BLaER1 (cell line): ENCODE results near the gene MAEA.

Experiments used
- H3K27ac ChIP-seq: shearing (Covaris generic); formaldehyde crosslinking; 2 replicates; pipeline ENCODE4 v1.8.1; 2022
- H3K27me3 ChIP-seq: shearing (Covaris generic); formaldehyde crosslinking; 2 replicates; pipeline ENCODE4 v1.8.1; 2022
- H3K36me3 ChIP-seq: shearing (Covaris generic); formaldehyde crosslinking; 2 replicates; pipeline ENCODE4 v1.8.1; 2022
- H3K4me1 ChIP-seq: shearing (Covaris generic); formaldehyde crosslinking; 2 replicates; pipeline ENCODE4 v1.8.1; 2022
- H3K4me2 ChIP-seq: shearing (Covaris generic); formaldehyde crosslinking; 2 replicates; pipeline ENCODE4 v1.8.1; 2022
- H3K4me3 ChIP-seq: shearing (Covaris generic); formaldehyde crosslinking; 2 replicates; pipeline ENCODE4 v1.8.1; 2022
- H3K9ac ChIP-seq: shearing (Covaris generic); formaldehyde crosslinking; 2 replicates; pipeline ENCODE4 v1.8.1; 2022
- H3K9me3 ChIP-seq: shearing (Covaris generic); formaldehyde crosslinking; 2 replicates; pipeline ENCODE4 v1.8.1; 2022
- H4K20me1 ChIP-seq: shearing (Covaris generic); formaldehyde crosslinking; 2 replicates; pipeline ENCODE4 v1.8.1; 2022
- Cebpa-rat ChIP-seq: shearing (Covaris generic); IDR thresholded peaks from 2 replicates; pipeline ENCODE4 v1.8.1; 2022

MAEA gene

DNA sequence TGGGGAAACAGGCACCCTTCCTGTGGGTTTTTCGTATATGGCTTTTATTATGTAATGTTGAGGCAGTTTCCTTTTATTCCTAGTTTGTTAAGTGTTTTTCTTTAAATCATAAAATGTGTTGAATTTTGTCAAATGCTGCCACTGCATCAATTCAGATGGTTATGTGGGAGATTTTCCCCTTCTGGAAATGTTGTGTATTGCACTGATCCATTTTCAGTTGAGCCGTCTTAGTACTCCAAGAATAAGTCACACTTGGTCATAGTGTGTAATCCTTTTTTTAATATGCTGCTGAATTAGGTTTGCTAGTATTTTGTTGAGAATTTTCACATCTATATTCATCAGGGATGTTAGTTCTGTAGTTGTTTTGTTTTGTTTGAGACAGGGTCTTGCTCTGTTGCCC is 31.2 kb upstream of the MAEA start:
- Histone ChIP-seq H3K36me3 (peaks cover 17% of the 10 kb centered on the region), H3K27ac (no peak overlapping the region), H3K9ac (no peak overlapping the region), H3K4me1 (peaks cover 25% of the 10 kb centered on the region), H4K20me1 (no peaks in the 10 kb centered on the region), H3K27me3 (no peaks in the 10 kb centered on the region), H3K9me3 (peaks cover 62% of the 10 kb centered on the region), H3K4me3 (no peak overlapping the region), H3K4me2 (no peak overlapping the region)
- no peak for TF ChIP-seq Cebpa-rat

DNA sequence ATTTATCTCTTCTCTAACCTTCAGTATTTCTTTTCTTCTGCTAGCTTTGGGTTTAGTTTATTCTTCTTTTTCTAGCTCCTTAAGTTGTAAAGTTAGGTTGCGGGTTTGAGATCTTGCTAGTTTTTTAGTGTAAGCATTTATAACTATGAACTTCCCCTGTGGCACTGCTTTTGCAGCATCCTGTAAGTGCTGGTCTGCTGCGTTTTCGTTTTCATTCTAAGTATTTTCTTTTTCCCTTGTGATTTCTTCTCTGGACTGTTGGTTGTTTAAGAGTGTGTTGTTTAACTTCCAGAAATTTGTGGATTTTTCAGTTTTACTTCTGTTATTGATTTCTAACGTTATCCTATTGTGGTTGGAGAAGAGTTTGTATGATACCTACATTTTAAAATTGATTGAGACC is 29.7 kb upstream of the MAEA start:
- H3K27me3 ChIP-seq, result no peaks in the 10 kb centered on the region
- H3K9ac ChIP-seq, result peak overlapping the region; percentile 16; the same call in 1 of the 2 replicates
- TF ChIP-seq Cebpa-rat, result no peak
- no peak overlapping the region for H3K4me3 ChIP-seq
- H4K20me1 ChIP-seq, result no peaks in the 10 kb centered on the region
- H3K9me3 ChIP-seq, result peaks cover 54% of the 10 kb centered on the region
- H3K4me1 ChIP-seq, result peaks cover 25% of the 10 kb centered on the region
- H3K27ac ChIP-seq, result peak overlapping the region; percentile 70
- peak overlapping the region; percentile 56 for H3K4me2 ChIP-seq
- H3K36me3 ChIP-seq, result peaks cover 19% of the 10 kb centered on the region

DNA sequence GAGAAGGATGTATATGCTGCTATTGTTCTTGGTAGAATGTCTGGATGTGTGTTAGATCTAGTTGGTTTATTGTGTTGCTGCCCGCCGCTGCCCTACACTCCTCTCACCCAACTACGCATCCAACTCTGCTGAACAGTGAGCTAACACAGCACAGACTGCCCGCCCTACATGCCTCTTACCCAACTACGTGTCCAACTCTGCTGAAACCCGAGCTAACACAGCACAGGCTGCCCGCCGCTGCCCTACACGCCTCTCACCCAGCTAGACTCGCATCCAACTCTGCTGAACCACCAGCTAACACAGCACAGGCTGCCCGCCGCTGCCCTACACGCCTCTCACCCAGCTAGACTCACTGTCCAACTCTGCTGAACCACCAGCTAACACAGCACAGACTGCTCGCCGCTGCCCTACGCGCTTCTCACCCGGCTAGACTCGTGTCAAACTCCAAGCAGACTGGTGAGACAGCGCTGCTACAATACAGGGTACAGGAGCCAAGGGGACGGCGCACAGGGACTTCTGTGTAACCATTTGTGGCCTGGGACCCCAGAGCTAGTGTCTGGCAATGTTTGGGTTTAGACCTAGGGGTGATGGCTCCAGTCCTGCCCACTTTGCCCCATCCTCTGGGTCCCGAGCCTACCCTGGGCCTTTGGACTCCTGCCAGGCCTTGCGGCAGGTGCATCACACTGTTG is 29.1 kb upstream of the MAEA start:
- Histone ChIP-seq H3K27me3 (no peaks in the 10 kb centered on the region), H3K4me3 (no peak overlapping the region), H3K9ac (peak overlapping the region; percentile 16; the same call in 1 of the 2 replicates), H3K4me1 (peaks cover 25% of the 10 kb centered on the region), H4K20me1 (no peaks in the 10 kb centered on the region), H3K4me2 (peak overlapping the region; percentile 56), H3K36me3 (peaks cover 20% of the 10 kb centered on the region), H3K9me3 (peaks cover 53% of the 10 kb centered on the region), H3K27ac (peak overlapping the region; percentile 70)
- TF ChIP-seq Cebpa-rat, result no peak

DNA sequence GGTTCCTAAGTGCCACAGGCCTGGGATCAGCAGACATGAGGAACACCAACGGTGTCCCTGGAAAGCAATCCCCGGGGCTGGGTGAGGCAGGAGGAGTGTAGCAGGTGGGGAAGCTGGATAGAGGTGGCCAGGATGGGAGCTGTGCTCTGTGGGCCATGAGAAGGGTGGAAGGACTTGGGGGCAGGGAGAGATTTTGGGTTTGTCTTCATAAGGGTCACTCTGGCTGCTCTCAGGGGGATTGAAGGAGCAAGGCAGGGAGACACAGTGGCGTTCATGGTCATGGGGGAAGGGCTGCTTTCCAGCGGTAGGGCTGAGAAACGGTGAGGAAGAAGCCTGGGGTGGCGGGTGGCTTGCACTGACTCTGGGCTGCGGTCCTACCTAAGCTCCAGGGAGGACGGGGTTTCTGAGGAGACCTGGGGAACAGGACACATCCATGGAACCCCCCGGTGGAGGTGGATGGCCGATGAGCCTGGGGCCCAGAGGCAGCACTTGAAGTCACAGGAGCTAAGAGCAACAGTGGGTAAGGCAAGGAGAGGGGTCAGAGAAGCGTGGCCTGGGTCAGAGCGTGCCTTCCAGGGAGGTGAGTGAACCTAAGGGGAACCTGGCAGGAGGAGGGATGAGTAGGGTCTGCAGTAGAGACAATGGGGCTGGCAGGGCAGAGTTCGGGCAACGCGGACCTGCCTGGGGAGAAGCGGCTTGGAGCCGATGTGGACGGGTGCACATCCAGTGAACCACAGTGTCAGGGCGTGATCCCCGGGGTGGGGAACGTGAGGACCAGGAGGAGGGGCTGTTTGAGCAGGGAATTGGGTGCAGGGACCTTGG is 28.4 kb upstream of the MAEA start:
- Histone ChIP-seq H3K4me3 (no peak overlapping the region), H3K9me3 (peaks cover 51% of the 10 kb centered on the region), H3K4me1 (peaks cover 25% of the 10 kb centered on the region), H3K4me2 (peak overlapping the region; percentile 56), H3K27me3 (no peaks in the 10 kb centered on the region), H3K27ac (peak overlapping the region; percentile 70), H3K9ac (no peak overlapping the region), H3K36me3 (peaks cover 27% of the 10 kb centered on the region), H4K20me1 (no peaks in the 10 kb centered on the region)
- no peak for TF ChIP-seq Cebpa-rat

DNA sequence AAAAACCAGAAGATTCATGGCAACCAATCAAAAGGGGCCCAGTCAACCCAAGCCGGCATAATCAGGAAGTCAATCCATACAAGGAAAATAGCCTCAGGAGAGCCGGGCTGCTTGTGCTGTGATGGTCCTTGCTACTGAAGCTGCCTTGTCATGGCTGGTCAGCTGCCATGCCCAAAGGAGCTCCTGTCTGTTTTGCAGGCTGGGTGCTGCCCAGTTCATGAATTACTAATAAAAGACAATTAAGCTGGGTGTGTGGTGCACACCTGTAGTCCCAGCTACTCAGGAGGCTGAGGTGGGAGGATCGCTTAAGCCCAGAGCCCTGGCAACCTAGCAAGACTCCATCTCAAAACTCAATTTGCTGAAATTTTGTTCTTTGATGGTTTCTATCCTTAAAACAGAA is 24.7 kb upstream of the MAEA start:
- Histone ChIP-seq H3K9me3 (peaks cover 35% of the 10 kb centered on the region), H3K4me1 (peaks cover 24% of the 10 kb centered on the region), H3K27me3 (no peaks in the 10 kb centered on the region), H3K4me3 (no peak overlapping the region), H3K4me2 (no peak overlapping the region), H3K27ac (no peak overlapping the region), H3K9ac (no peak overlapping the region), H3K36me3 (peaks cover 30% of the 10 kb centered on the region), H4K20me1 (no peaks in the 10 kb centered on the region)
- no peak for TF ChIP-seq Cebpa-rat

DNA sequence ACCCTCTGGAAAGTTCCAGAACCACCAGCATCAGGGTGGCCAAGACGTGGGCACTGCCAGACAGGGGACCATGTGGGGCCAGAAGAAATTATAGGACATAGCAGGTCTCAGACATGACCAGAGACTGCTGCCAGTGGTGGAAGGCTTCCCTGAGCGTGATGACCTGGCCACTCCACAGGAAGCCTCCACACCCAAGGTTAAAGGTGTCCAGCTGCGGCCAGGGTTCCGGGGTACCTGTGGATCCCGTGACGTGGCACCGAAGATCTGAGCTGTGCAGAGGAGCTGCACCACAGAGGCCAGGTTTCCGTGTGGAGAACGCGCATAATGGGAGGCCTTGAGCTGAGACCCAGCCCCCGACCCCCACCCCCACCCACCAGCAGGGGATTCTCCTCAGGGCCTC is 24.3 kb upstream of the MAEA start:
- H3K36me3 ChIP-seq, result peaks cover 30% of the 10 kb centered on the region
- no peak overlapping the region for H3K4me3 ChIP-seq

DNA sequence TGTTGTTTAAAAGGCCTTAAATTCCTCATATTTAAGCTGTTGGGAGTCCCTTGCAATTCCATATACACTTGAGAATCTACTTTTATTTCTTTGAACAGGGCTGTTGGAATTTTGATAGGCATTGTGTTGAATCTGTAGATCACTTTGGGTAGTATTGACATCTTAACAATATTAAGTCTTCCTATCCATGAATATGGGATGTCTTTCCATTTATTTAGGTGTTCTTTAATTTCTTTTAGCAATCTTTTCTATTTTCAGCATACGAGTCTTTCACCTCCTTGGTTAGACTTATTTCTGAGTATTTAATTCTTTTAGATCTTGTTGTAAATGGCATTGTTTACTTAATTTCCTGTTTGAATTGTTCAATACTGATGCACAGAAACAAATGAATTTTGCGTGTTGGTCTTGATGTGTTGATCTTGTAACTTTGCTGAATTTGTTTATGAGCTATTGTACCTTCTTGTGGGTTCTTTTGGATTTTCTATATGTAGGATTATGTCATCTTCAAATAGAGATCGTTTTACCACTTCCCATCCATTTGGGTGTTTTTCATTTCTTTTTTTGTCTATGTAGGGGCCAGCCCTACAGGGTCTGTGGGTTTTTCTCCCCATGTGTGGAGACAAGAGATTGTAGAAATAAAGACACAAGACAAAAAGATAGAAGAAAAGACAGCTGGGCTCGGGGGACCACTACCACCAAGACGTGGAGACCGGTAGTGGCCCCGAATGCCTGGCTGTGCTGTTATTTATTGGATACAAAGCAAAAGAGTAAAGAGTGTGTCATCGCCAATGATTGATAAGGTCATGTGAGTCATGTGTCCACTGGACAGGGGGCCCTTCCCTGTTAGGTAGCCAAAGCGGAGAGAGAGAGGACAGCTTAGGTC is 22.6 kb upstream of the MAEA start:
- Histone ChIP-seq H3K4me3 (no peak overlapping the region), H3K9me3 (peaks cover 40% of the 10 kb centered on the region), H3K9ac (no peak overlapping the region), H3K27ac (no peak overlapping the region), H3K4me1 (peaks cover 9% of the 10 kb centered on the region), H3K4me2 (peak overlapping the region; percentile 58), H3K27me3 (no peaks in the 10 kb centered on the region), H3K36me3 (peaks cover 35% of the 10 kb centered on the region), H4K20me1 (no peaks in the 10 kb centered on the region)
- TF ChIP-seq Cebpa-rat, result no peak

More for the DNA sequence above, 24.3 kb upstream of the MAEA start:
- peaks cover 20% of the 10 kb centered on the region for H3K4me1 ChIP-seq
- no peaks in the 10 kb centered on the region for H3K27me3 ChIP-seq
- no peak overlapping the region for H3K4me2 ChIP-seq
- no peak for TF ChIP-seq Cebpa-rat
- peaks cover 35% of the 10 kb centered on the region for H3K9me3 ChIP-seq
- no peak overlapping the region for H3K9ac ChIP-seq
- no peaks in the 10 kb centered on the region for H4K20me1 ChIP-seq
- no peak overlapping the region for H3K27ac ChIP-seq

DNA sequence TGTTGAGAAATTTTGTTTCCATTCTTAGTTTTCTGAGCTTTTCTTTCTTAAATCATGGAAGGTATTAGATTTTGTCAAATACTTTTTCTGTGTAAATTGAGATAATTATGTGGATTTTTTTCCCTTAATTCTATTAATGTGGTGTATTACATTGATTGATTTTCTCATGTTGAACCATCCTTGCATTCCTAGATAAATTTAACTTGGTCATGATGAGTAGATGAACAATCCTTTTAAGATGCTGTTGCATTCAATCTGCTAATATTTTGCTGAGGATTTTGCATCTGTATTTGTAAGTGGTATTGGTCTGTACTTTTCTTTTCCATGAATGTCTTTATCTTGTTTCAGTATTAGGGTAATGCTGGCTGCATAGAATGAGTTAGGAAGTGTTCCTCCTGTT is 20.5 kb upstream of the MAEA start:
- Histone ChIP-seq H3K4me3 (no peak overlapping the region), H3K27ac (no peak overlapping the region), H3K4me2 (no peak overlapping the region), H3K9me3 (peaks cover 42% of the 10 kb centered on the region), H3K4me1 (peaks cover 9% of the 10 kb centered on the region), H3K36me3 (peaks cover 28% of the 10 kb centered on the region), H3K27me3 (no peaks in the 10 kb centered on the region), H3K9ac (no peak overlapping the region), H4K20me1 (no peaks in the 10 kb centered on the region)
- no peak for TF ChIP-seq Cebpa-rat

DNA sequence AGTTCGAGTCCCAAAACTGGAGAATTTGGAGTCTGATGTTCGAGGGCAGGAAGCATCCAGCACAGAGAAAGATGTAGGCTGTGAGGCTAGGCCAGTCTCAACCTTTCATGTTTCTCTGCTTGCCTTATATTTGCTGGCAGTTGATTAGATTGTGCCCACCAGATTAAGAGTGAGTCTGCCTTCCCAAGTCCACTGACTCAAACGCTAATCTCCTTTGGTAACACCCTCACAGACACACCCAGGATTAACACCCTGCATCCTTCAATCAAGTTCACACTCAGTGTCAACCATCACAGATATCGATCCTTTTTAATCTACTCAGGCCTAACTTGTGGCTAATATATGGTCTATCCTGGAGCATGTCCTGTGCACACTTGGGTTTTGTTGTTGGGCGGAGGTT is 18.0 kb upstream of the MAEA start:
- TF ChIP-seq Cebpa-rat, result no peak
- Histone ChIP-seq H4K20me1 (no peaks in the 10 kb centered on the region), H3K36me3 (0 out of 2 replicates have a peak, but pooled peaks cover 5% of the 10 kb centered on the region), H3K4me3 (no peak overlapping the region), H3K4me1 (peaks cover 9% of the 10 kb centered on the region), H3K9me3 (peaks cover 20% of the 10 kb centered on the region), H3K27me3 (no peaks in the 10 kb centered on the region), H3K9ac (no peak overlapping the region), H3K27ac (no peak overlapping the region), H3K4me2 (no peak overlapping the region)
